ENCODE measurements around the gene ZNF248. TPM values are rescaled to one million over a fixed set of nuclear protein-coding genes. Genes with fewer than 3 reads are reported as not detected.

ZNF248 gene
- total RNA-seq = 1.9 and 3.9 TPM in 2 replicates

DNA sequence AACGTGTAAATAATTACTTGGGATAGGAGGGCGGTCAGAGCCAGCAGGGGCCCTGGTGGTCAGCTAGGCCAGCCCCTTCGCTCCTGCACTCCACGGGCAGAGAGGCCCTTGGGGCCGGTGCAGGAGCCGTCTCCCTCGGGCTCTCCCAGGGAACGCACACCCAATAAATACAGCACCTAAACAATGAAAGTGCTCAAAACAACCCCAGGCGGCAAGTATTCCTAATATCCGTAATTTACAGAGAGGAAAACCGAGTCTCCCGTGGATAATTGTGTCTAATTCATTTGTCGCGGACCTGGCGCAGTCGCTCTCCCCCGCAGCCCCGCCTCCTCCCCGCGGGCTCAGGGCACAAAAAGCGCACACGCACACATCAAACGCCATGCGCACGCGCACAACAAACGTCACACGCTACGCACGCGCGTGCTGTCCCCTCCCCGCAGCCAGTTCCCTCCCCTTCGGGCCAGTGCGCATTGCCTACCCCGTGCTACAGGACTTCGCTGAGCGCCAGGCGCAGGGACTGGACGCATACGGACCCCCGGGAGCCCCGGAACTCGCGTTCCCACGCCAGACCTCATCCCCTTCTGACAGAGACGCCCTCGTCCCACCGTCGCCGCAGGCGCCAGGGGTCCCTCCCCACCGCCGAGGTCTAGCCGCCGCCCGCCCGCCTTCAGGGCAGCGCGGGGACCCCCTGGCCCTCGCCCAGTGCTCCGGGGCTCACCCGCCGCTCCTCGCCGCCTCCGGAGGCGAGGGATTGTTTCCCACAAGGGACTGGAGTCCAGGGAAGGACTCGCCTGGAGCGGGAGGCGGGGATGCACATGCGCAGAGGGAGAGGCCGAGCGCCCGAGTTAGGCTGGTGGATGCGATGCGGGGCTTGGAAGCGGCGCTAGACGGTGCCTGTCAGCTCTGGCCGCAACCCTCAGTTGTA is at the start of gene ZNF248:
Gene ZNF248, minus strand, starts transcription at position 324 of the 925 bp plus-strand sequence. CDS start 1,300 bp downstream, outside the sequence.

Other genes starting within 250 kb of the ZNF248 start
- gene ZNF25, start 119.0 kb upstream of the ZNF248 start, total RNA-seq = 3.0 and 3.2 TPM in 2 replicates
- 9.7 and 10.3 TPM in 2 replicates for gene ZNF33A, start 153.1 kb upstream of the ZNF248 start, total RNA-seq
- 9.5 and 13.2 TPM in 2 replicates for gene ZNF37A, start 236.7 kb upstream of the ZNF248 start, total RNA-seq

Measured in airway epithelial cell (primary cell).